ENCODE measurements around the gene NPTXR.

The NPTXR gene

GRCh38 chr22:38850941-38851849, 7.4 kb upstream of the NPTXR start:
- no peak for DNase-seq

GRCh38 chr22:38850399-38850798, 6.6 kb upstream of the NPTXR start:
- no peak for DNase-seq

- no peak for DNase-seq
Observed at GRCh38 chr22:38849811-38850210, 6.0 kb upstream of the NPTXR start.

- DNase-seq, result no peak
Observed at GRCh38 chr22:38846412-38846811, 2.6 kb upstream of the NPTXR start.

GRCh38 chr22:38845004-38845740, 1.3 kb upstream of the NPTXR start:
- DNase-seq, result no peak

- DNase-seq, result no peak
Observed at GRCh38 chr22:38844315-38845003, 631 bp upstream of the NPTXR start.

- peak; percentile 54 for DNase-seq
Observed at GRCh38 chr22:38843201-38843656, 599 bp downstream of the NPTXR start.

- no peak for DNase-seq
Observed at GRCh38 chr22:38842512-38843200, 1.2 kb downstream of the NPTXR start.

GRCh38 chr22:38841635-38842034, 2.2 kb downstream of the NPTXR start:
- no peak for DNase-seq

GRCh38 chr22:38841211-38841610, 2.6 kb downstream of the NPTXR start:
- DNase-seq, result no peak

GRCh38 chr22:38840129-38840528, 3.7 kb downstream of the NPTXR start:
- DNase-seq, result no peak

GRCh38 chr22:38839686-38840085, 4.1 kb downstream of the NPTXR start:
- DNase-seq, result no peak

- no peak for DNase-seq
Observed at GRCh38 chr22:38837414-38837928, 6.4 kb downstream of the NPTXR start.

- DNase-seq, result no peak
Observed at GRCh38 chr22:38835888-38836301, 7.9 kb downstream of the NPTXR start.

GRCh38 chr22:38834991-38835390, 8.8 kb downstream of the NPTXR start:
- DNase-seq, result no peak

- DNase-seq, result no peak
Observed at GRCh38 chr22:38834215-38834953, 9.4 kb downstream of the NPTXR start.

- no peak for DNase-seq
Observed at GRCh38 chr22:38833061-38833460, 10.8 kb downstream of the NPTXR start.

GRCh38 chr22:38832005-38832978, 11.5 kb downstream of the NPTXR start:
- DNase-seq, result no peak

- no peak for DNase-seq
Observed at GRCh38 chr22:38831166-38831945, 12.5 kb downstream of the NPTXR start.

- DNase-seq, result no peak
Observed at GRCh38 chr22:38830845-38831108, 13.1 kb downstream of the NPTXR start.
